DMS114 treated with DMSO at 0.1 percent for 48 hours (cell line): ENCODE data around the gene SPOP.

Experiments
- DNase-seq: peaks from one replicate; lab custom pipeline; 2025; ENCODE audit not compliant: unreplicated experiment; lab: John Stamatoyannopoulos, UW

Gene SPOP

GRCh38 chr17:49618028-49618611, 59.8 kb downstream of the SPOP start:
- DNase-seq: no peak

DNA sequence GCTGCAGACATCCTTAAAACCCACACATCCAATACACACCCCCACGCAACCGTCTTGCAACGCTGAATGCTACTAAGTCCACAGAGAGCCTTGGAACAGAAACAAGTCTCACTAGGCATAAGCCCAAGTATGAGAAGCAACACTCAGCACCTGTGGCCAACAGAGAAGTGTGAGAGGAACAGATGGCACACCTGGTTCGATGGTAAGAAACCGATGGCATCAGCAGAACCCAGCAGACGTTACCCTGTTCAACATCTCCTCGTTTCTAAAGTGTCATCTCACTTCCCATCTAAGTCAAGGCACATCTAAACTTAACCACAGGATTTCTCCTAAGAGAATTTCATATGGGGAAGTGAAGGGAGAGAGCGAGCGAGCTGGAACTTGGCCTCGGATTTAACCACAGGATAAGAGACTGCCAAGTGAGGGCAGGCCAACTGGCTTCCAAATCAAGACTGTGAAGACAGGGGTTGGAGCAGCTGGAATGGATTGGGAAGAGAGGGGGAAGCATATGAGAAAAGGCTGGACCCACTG, 61.2 kb downstream of the SPOP start:
- no peak for DNase-seq

DNA sequence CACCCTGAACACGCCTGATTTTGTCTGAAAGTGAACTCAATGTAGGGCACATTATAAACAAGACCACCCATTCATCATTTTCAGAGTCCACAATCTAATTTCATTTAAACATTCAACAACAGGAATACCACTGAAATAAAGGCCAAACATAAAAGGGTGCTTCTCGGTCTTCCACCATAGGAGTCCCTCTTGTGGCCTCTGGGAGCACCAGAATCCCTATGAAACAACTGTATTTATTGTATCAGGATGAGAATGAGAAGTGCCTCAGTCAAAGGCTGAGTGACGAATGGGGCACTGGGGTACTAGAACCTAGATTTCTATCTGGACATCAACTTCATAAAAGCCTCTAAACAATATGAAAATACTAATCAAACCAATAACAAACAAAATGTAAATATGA, 61.8 kb downstream of the SPOP start:
- peak; percentile 6 for DNase-seq

DNA sequence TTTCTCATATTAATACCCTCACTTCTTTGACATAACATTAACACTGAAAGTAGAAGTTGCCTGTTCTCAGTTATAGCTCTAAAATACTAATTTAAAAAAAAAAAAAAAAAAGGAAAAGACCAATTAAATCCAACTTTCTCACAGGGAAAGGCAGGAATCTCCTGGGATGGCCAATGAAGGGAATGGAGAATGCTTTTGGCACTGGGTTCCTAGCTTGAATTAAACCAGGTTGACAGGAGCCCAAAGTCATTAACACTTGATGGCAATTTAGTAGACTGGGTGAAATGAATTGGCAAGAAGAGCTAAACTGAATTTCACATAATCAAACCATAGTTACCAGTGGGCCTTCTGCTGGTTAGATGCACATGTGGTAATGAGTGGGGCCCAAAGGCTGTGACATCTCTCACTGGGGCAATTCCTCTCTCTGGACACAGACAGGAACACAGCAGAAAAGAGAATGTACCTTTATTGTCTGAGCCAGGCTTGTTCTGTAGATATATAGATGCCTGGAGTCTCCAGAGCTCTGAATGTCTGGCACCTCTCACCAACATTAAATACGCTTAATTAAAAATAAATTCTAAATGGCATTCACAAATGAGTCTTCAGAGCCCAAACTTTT, 64.6 kb downstream of the SPOP start:
- no peak for DNase-seq

DNA sequence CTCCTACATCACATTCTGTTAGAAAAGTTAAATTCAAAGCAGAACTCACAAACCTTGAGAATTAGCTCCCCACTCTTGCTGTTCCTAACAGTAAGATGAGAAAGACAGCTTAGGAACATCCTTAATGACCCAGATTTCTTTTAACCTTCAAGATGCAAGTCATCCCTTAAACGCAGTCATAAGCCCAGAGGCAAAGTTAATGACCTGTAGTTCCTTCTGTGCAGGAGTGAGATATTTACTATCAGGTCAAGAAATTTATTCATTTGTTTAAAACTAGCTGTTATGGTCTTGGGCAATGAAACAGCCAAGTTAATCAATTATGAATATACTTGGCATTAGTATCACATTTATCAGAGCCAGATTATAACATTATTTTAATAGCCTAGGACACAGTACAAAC, 65.2 kb downstream of the SPOP start:
- no peak for DNase-seq

- DNase-seq: no peak
These were observed 66.9 kb downstream of the SPOP start for GRCh38 chr17:49610883-49611584.

DNA sequence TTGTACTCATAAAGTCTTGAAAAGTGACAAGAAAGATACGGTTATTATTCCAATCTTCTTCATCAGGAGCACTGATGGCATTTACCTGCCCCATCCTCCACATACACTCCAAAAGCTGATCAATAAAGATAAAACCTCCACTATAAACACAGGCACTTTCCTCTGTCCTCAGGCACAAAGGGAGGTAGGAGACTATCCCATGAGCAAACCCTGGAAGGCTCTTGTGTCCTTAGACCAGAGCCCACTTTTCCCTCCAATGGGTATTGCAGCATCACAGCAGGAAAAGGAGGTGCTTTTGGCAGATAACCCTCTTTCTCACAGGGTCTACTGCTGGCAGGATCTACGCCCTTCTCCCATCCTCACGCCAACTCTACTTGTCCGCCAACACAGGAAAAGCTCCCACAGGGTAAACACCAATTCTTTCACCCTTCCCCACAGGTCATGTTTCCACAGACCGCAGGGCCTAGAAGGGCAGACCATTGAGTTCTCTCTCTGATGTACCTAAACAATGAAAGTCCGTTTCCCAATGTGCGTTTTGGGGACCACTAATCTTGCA, 73.5 kb downstream of the SPOP start:
- DNase-seq: no peak

DNA sequence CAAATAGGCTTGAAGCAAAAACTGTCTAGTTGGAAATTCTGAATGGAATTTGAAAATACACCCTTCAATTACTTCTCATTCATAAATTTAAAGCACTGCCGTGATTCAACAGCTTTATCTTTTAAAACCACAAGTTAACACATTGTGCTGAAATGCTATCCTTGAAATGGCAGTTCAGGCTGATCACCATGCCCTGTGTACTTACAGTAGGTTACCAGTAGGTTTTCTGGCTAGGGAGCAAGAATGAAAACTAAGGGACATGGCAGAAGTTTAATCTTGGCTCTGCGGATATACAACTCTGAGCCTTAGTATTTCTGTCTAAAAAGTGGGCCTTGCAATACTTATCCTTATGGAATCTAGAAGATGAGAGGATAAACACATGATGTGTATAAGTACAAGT, 74.2 kb downstream of the SPOP start:
- DNase-seq: no peak

DNA sequence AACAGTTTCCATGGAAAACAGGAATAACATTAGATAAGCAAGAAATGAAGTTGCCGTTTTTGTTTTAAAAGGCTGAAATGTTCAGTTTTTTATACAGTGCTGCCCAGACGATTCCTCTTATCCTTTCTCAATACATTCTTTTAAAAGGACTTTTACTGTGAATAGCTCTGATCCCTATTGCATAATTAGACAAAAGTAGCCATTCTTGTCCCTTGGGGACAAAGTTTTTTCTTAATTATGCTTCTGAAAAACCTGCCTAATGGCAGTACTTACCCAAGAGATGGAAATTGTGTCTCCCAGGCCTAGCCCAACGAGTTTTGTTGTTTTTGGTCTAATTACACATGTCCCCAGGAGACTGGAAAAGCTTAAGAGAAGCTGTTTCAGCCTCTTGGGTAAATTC, 74.7 kb downstream of the SPOP start:
- no peak for DNase-seq

- DNase-seq: no peak
These were observed 75.1 kb downstream of the SPOP start for GRCh38 chr17:49602783-49603182.

- no peak for DNase-seq
These were observed 76.9 kb downstream of the SPOP start for GRCh38 chr17:49600949-49601348.

GRCh38 chr17:49598918-49599317, 79.0 kb downstream of the SPOP start:
- no peak for DNase-seq

DNA sequence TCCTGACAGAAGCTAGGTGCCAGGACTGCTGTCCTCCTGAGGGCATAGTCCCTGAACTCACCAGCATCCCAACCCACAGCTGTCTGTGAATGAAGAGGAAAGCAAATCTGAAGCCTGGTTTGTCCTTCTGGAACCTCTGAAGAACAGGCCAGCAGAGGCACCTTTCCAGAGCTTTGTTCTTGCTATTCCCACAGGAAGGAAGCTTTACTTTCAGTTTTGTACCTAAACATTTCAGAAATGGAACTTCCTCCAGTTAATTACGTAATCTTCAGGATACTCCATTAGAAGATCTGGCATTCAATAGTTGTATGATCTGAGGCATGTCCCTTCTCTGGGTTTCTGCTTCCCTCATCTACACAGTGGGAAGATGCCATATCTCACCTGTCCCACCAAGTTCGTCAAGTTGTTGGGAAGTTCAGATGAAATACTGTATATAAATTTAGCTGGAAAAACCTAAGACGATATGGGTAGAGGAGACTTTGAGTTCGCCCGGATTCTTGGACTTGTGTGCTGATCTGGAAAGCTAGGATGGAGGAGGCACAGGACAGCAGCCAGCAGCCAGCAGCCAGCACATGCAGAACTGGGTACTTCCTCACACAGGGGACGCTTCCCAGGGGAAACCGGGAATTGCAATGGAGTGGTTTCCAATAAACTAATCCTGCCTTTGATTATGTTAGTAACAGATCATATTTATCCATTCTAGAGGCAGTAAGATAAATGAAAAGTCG, 79.8 kb downstream of the SPOP start:
- DNase-seq: no peak

GRCh38 chr17:49597436-49597835, 80.5 kb downstream of the SPOP start:
- no peak for DNase-seq

- no peak for DNase-seq
These were observed 81.2 kb downstream of the SPOP start for GRCh38 chr17:49596613-49597244.

GRCh38 chr17:49595980-49596379, 81.9 kb downstream of the SPOP start:
- no peak for DNase-seq

GRCh38 chr17:49595328-49595727, 82.6 kb downstream of the SPOP start:
- DNase-seq: no peak

- DNase-seq: no peak
These were observed 85.6 kb downstream of the SPOP start for GRCh38 chr17:49592263-49592662.

DNA sequence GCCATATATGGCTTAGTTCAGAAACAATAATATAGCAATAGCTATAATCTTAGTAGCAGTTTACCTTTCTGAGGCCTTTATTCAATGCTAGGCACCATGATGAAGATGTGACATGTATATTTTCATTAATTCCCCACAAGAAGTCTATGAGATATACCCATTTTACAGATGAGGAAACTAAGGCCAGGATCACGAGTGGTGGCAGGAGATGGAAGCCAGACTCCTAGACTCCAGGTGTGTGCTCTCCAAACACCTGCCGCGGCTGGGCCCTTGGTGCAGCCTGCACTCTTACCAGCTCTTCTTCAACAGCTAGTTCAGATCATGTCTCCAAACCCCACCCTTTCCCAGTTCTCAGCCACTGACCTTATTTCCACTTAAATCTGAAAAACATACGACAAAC, 87.0 kb downstream of the SPOP start:
- DNase-seq: no peak

DNA sequence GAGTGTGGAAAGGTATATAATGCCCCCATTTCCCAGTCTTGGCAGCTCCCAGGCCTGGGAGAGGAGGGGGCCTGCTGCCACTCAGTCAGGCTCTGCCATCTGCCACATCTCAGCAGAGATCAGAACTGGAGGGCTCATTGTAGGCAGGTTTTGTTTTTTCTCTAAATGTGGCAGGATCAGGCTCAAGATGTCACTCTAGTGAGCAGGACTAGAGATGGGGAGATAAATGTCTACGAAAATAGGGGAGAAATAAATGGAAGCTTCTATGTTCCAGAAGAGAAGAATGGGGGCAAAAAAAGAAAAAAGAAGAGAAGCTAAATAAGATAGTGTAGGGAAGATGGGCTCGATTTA, 88.3 kb downstream of the SPOP start:
- no peak for DNase-seq
